B cell (primary cell): ENCODE data around the gene TIMM8B. TPM values are rescaled to one million over a fixed set of nuclear protein-coding genes. Genes with fewer than 3 reads are reported as not detected.

Source experiments
- ATAC-seq: fragments of 200-7000 bp; cut with Tn5 transposase; one replicate; pipeline ENCODE4 v1.10.0; 2021; ENCODE audit warnings: low read depth, mild to moderate bottlenecking, moderate number of reproducible peaks, moderate library complexity
- CTCF ChIA-PET: fragments of 350-600 bp; sonication (Branson Sonifier 250); formaldehyde crosslinking; loops from one replicate; lab custom pipeline; 2021; ENCODE audit warnings: antibody characterized with exemption, inconsistent platforms; lab: Charles Lee
- POLR2A ChIA-PET: fragments of 350-600 bp; sonication (Branson Sonifier 250); formaldehyde crosslinking; loops from one replicate; lab custom pipeline; 2021; ENCODE audit warnings: antibody characterized with exemption; lab: Charles Lee
- DNase-seq: peaks from one replicate; pipeline ENCODE4 v3.0.0; 2013
- H2AFZ ChIP-seq: 2 replicates; pipeline ENCODE4 v1.6.1; 2012; ENCODE audit warnings: mild to moderate bottlenecking, low read depth, low read length; ENCODE audit not compliant: insufficient read depth, poor library complexity, severe bottlenecking
- H3K27ac ChIP-seq, 2 donors: 1 replicate in 1 of 2; 2 replicates in 1 of 2; pipeline ENCODE4 v1.5.1; 2012 to 2013; ENCODE audit warnings: low read length in 2 of 2, mild to moderate bottlenecking in 2 of 2, moderate library complexity in 1 of 2
- H3K27me3 ChIP-seq, 4 experiments: fragments of 200-600 bp in 1 of 4; sonication (generic) in 1 of 4; replicated peaks in 1 of 4; 1 replicate in 2 of 4; 2 replicates in 2 of 4; pipeline versions ENCODE4 v1.6.1 to v1.7.0; 2013 to 2016; ENCODE audit warnings: low read length in 3 of 4, mild to moderate bottlenecking in 2 of 4, mixed read lengths in 1 of 4, moderate library complexity in 1 of 4; ENCODE audit not compliant: insufficient read depth in 4 of 4, control insufficient read depth in 3 of 4; ENCODE audit errors: control extremely low read depth in 1 of 4
- H3K36me3 ChIP-seq, 2 experiments: replicated peaks in 1 of 2; 1 replicate in 1 of 2; 2 replicates in 1 of 2; pipeline versions ENCODE4 v1.6.1 to v1.7.1; 2013; ENCODE audit warnings: low read length in 1 of 2; ENCODE audit not compliant: insufficient read depth in 2 of 2, control insufficient read depth in 1 of 2; ENCODE audit errors: control extremely low read depth in 1 of 2, extremely low read depth in 1 of 2
- H3K4me1 ChIP-seq, 2 donors: fragments of 200-600 bp in 1 of 2; sonication (generic) in 1 of 2; 1 replicate in 1 of 2; 2 replicates in 1 of 2; pipeline versions ENCODE4 v1.5.1 to v1.6.1; 2013 to 2017; ENCODE audit warnings: low read length in 2 of 2; ENCODE audit not compliant: control insufficient read depth in 2 of 2, insufficient read depth in 2 of 2
- H3K4me2 ChIP-seq: replicated peaks from 2 replicates; pipeline ENCODE3; 2012; ENCODE audit warnings: mild to moderate bottlenecking, low read depth, low read length; ENCODE audit not compliant: poor library complexity, severe bottlenecking
- H3K4me3 ChIP-seq, 5 experiments: fragments of 200-600 bp in 1 of 5; sonication (generic) in 1 of 5; 1 replicate in 3 of 5; 2 replicates in 2 of 5; pipeline versions ENCODE4 v1.5.1 to v1.7.0; 2011 to 2016; ENCODE audit warnings: low read length in 4 of 5, mild to moderate bottlenecking in 4 of 5, low read depth in 2 of 5, control low read depth in 1 of 5, moderate library complexity in 1 of 5; ENCODE audit not compliant: insufficient read depth in 1 of 5; ENCODE audit errors: control extremely low read depth in 1 of 5, extremely low read depth in 1 of 5
- H3K79me2 ChIP-seq: fragments of 200-600 bp; sonication (generic); one replicate; pipeline ENCODE4 v1.6.0; 2016; ENCODE audit warnings: low read length; ENCODE audit not compliant: control insufficient read depth, insufficient read depth
- H3K9ac ChIP-seq: fragments of 200-600 bp; sonication (generic); 2 replicates; pipeline ENCODE4 v1.6.1; 2017; ENCODE audit warnings: mild to moderate bottlenecking, low read length, moderate library complexity
- H3K9me3 ChIP-seq, 3 donors: one replicate each; pipeline versions ENCODE4 v1.6.1 to v1.7.1; 2013; ENCODE audit warnings: low read length in 2 of 3; ENCODE audit not compliant: control insufficient read depth in 2 of 3, insufficient read depth in 1 of 3; ENCODE audit errors: control extremely low read depth in 1 of 3
- H4K20me1 ChIP-seq: 2 replicates; pipeline ENCODE4 v1.6.0; 2012; ENCODE audit warnings: mild to moderate bottlenecking, low read length; ENCODE audit not compliant: insufficient read depth, control insufficient read depth, poor library complexity, severe bottlenecking
- H3K27ac Mint-ChIP-seq: one replicate; pipeline ENCODE4 v1.8.0; 2021; ENCODE audit warnings: mixed read lengths
- H3K27me3 Mint-ChIP-seq: one replicate; pipeline ENCODE4 v1.8.0; 2021; ENCODE audit warnings: mixed read lengths
- H3K4me1 Mint-ChIP-seq: one replicate; pipeline ENCODE4 v1.8.0; 2021; ENCODE audit warnings: mixed read lengths
- H3K4me3 Mint-ChIP-seq: one replicate; pipeline ENCODE4 v1.8.0; 2021; ENCODE audit warnings: mixed read lengths
- H3K9me3 Mint-ChIP-seq: one replicate; pipeline ENCODE4 v1.8.0; 2022; ENCODE audit warnings: mixed read lengths; ENCODE audit not compliant: insufficient read depth
- CTCF ChIP-seq: fragments of 200-600 bp; IDR thresholded peaks from one replicate; pipeline ENCODE4 v1.8.0; 2022; ENCODE audit warnings: antibody characterized with exemption, mild to moderate bottlenecking
- EZH2 ChIP-seq: IDR thresholded peaks from 2 replicates; pipeline ENCODE4 v1.6.1; 2012; ENCODE audit warnings: borderline replicate concordance, low read depth, mild to moderate bottlenecking, moderate library complexity, low read length; ENCODE audit not compliant: insufficient read depth, poor library complexity, severe bottlenecking
- WGBS: methylation state at CpG from one replicate; pipeline ENCODE4 v1.1.5; 2013; ENCODE audit warnings: missing lambda C conversion rate; ENCODE audit not compliant: insufficient coverage; 5-methylcytosine and 5-hydroxymethylcytosine counted together
- intact Hi-C: fragments of 100-400 bp; cut with micrococcal nuclease; formaldehyde crosslinking; loops from one replicate; pipeline ENCODE4 v1.10.0; 2022
- polyA plus RNA-seq: library from polyadenylated mRNA; depleted of rRNA; stranded (reverse); fragments of >200 nt; gene quantifications from 2 replicates; pipeline ENCODE4 v1.2.3, GENCODE V29; 2012
- total RNA-seq, 2 donors: library from RNA; stranded (reverse); fragments of 120-200 nt in 1 of 2; gene quantifications; 1 replicate in 1 of 2; 2 replicates in 1 of 2; pipeline versions ENCODE4 v1.2.3 to v1.2.4, GENCODE V29; 2013 to 2022

The TIMM8B gene
- total and polyA plus RNA-seq, 2 donors (not counting 1 experiment from before 2014, with no cell fraction given), result 12.0 to 25.5 TPM

GRCh38 chr11:112057170-112057569, 29.4 kb downstream of the TIMM8B start:
- ChIA-PET CTCF (interaction anchor here (0.7 to 1.6 kb wide), 2 partner anchors 15 to 25 kb away, joined by 3 read pairs; no protein-coding TSS in a partner anchor), POLR2A (no interaction called here)
- Histone ChIP-seq H3K27me3 (no peaks in the 10 kb centered on the region), H3K4me3 (no peak overlapping the region), H3K27ac (no peak overlapping the region), H3K4me1 (peaks cover 0 to 3% of the 10 kb centered on the region in 2 donors), H3K4me2 (no peak overlapping the region), H3K9me3 (no peaks in the 10 kb centered on the region), H4K20me1 (no peaks in the 10 kb centered on the region), H3K36me3 (peaks cover 10 to 49% of the 10 kb centered on the region in 2 experiments), H3K9ac (no peak overlapping the region), H2AFZ (no peak overlapping the region), H3K79me2 (no peaks in the 10 kb centered on the region)
- Mint-ChIP-seq H3K4me1 (peaks cover 4% of the 10 kb centered on the region), H3K4me3 (no peak overlapping the region), H3K27ac (no peak overlapping the region), H3K9me3 (no peaks in the 10 kb centered on the region), H3K27me3 (no peaks in the 10 kb centered on the region)
- TF ChIP-seq EZH2 (no peak), CTCF (no peak)
- 64% methylated on average over 1 of the region's 4 CpGs for WGBS
- ATAC-seq (no peak), DNase-seq (no peak)
- intact Hi-C loops, result no loop called here

- Histone ChIP-seq H3K9me3 (no peaks in the 10 kb centered on the region), H3K79me2 (peaks cover 12% of the 10 kb centered on the region), H3K36me3 (peaks cover 9 to 28% of the 10 kb centered on the region in 2 experiments), H3K4me1 (peaks cover 39 to 40% of the 10 kb centered on the region in 2 donors), H3K27ac (peak overlapping the region; percentile 0 to 75), H3K4me3 (no peak overlapping the region), H3K9ac (no peak overlapping the region), H2AFZ (no peak overlapping the region), H3K4me2 (no peak overlapping the region), H4K20me1 (no peaks in the 10 kb centered on the region), H3K27me3 (no peaks in the 10 kb centered on the region)
- Mint-ChIP-seq H3K4me3 (no peak overlapping the region), H3K27me3 (no peaks in the 10 kb centered on the region), H3K4me1 (peaks cover 48% of the 10 kb centered on the region), H3K9me3 (no peaks in the 10 kb centered on the region), H3K27ac (peak overlapping the region; percentile 70)
- DNase-seq, result no peak
- no CpG with 5 or more reads among the region's 3 CpGs for WGBS
- POLR2A ChIA-PET, result no interaction called here
- CTCF ChIA-PET, result no interaction called here
- ATAC-seq, result no peak
- TF ChIP-seq EZH2 (no peak), CTCF (no peak)
- intact Hi-C loops, result loop anchor here (2.0 kb wide), 1 partner anchor 23 kb away; the partner anchor contains the start of genes NKAPD1 and PIH1D2
These were observed 34.8 kb downstream of the TIMM8B start for GRCh38 chr11:112051768-112052167.
